Erythroblast (primary cell): ENCODE data around the gene MTM1.

Source experiments
- GATA1 ChIP-seq: IDR thresholded peaks from 2 replicates; pipeline ENCODE4 v1.6.1; 2011; ENCODE audit warnings: low read depth, mild to moderate bottlenecking, control low read depth, low read length, moderate library complexity
- POLR2A ChIP-seq: IDR thresholded peaks from 2 replicates; pipeline ENCODE4 v1.6.1; 2011; ENCODE audit warnings: mild to moderate bottlenecking, low read length

DNA sequence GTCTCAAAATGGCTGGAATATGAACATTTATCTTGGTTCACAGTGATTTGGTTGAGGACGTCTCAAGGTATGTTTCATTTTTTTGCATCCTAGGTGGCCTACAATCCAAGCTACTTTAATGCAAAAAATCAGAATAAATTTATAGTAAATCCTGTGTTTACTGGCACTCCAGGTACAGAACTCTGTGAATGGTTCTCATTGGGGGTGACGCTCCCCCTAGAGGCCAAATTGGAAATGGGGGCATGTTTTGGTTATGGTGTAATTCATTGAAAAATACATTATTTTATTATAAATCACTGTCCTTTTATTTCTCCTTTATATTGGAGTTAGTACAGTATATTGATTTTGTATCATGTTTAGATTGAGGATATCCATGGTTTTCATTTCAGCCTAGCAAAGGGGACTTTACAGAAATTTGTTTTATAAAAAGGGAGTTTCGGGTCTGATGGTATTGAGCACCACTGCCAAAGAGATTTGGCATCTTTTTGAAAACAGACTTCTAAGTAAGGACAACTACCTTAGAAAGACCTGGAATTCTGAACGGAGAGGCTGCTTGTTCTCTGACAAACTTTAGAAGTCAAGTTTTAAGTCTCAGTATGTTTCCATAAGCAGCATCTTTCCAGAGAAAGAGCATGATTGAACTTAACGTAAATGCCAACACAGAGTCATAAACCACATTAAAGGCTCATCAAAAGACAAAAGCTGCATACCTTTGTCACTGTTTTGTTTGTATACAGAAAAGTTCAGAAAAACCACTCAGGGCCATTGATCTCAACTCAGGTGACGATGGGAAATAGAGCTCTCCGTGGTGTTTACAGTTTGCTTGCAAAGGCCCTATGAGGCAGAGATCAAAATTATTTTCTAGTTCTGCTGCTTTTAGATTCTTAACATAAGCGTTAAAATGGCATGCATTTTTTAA is 19.4 kb downstream of the MTM1 start:
- TF ChIP-seq POLR2A (no peak), GATA1 (no peak)
